NT2/D1 (cell line): ENCODE results near the gene PTGR2.

ENCODE experiments used
- SUZ12 ChIP-seq: IDR thresholded peaks from 2 replicates; pipeline ENCODE4 v1.6.1; 2011; ENCODE audit not compliant: insufficient read length, insufficient read depth; ENCODE audit errors: extremely low read depth
- YY1 ChIP-seq: IDR thresholded peaks from 2 replicates; pipeline ENCODE4 v1.6.1; 2011; ENCODE audit not compliant: insufficient read length, insufficient read depth
- ZNF274 ChIP-seq: IDR thresholded peaks from 2 replicates; pipeline ENCODE4 v1.6.1; 2011; ENCODE audit warnings: mild to moderate bottlenecking, low read depth, low read length

- no peak for TF ChIP-seq ZNF274
- TF ChIP-seq YY1 = no peak
- no peak for TF ChIP-seq SUZ12
Measured at GRCh38 chr14:73811164-73811503, 40.5 kb upstream of the PTGR2 start.
